Measurements from ENCODE around the gene REC8.

GRCh38 chr14:24130380-24130716, 41.5 kb upstream of the REC8 start, which contains the start of gene FITM1:
- TF ChIP-seq CTCF (IDR thresholded peaks at IDR 0.05 in 2 of 3, conservative IDR thresholded peaks at IDR 0.05 in 1 of 3; ENCODE audit: borderline replicate concordance in 1 of 3, insufficient read depth in 1 of 3, low read depth in 2 of 3, low read length in 2 of 3), result no peak
- TF ChIP-seq POLR2A (IDR thresholded peaks at IDR 0.05; ENCODE audit: borderline replicate concordance, extremely low read depth, insufficient read depth, insufficient read length), result no peak
- no peak for TF ChIP-seq POLR2AphosphoS5 (IDR thresholded peaks at IDR 0.05; ENCODE audit: low read depth, low read length)
- TF ChIP-seq ZBTB33 (IDR thresholded peaks at IDR 0.05; ENCODE audit: extremely low read depth, insufficient replicate concordance, low read length), result no peak

Measured in HCT116 (cell line).